GM12875 (cell line): ENCODE measurements around the gene SORCS2.

Experiments
- H3K4me3 ChIP-seq: one replicate; pipeline ENCODE4 v1.5.1; 2011; ENCODE audit warnings: low read depth, low read length, control low read depth
- CTCF ChIP-seq: IDR thresholded peaks from 2 replicates; pipeline ENCODE4 v1.5.1; 2011; ENCODE audit warnings: low read depth, mild to moderate bottlenecking, control low read depth, inconsistent platforms, low read length, moderate library complexity, borderline replicate concordance; ENCODE audit not compliant: insufficient read depth

SORCS2 gene

GRCh38 chr4:7653510-7654369 lies 461.4 kb downstream of the SORCS2 start:
- no peak overlapping the region for H3K4me3 ChIP-seq
- TF ChIP-seq CTCF, result no peak

GRCh38 chr4:7654550-7655445 lies 462.5 kb downstream of the SORCS2 start:
- no peak for TF ChIP-seq CTCF
- H3K4me3 ChIP-seq, result no peak overlapping the region

GRCh38 chr4:7655511-7656243 lies 463.3 kb downstream of the SORCS2 start:
- no peak for TF ChIP-seq CTCF
- H3K4me3 ChIP-seq, result no peak overlapping the region

- H3K4me3 ChIP-seq, result no peak overlapping the region
- no peak for TF ChIP-seq CTCF
Observed at GRCh38 chr4:7656244-7656800, 464.0 kb downstream of the SORCS2 start.

GRCh38 chr4:7657545-7658297 lies 465.4 kb downstream of the SORCS2 start:
- H3K4me3 ChIP-seq, result no peak overlapping the region
- no peak for TF ChIP-seq CTCF
